NCI-H1092 treated with DMSO at 0.1 percent for 48 hours (cell line): Measurements from ENCODE around the gene RNF214.
"Not testable (repeated sequence)": the region's sequence is repeated elsewhere in the genome, so short reads cannot be mapped to it uniquely, and the experiment has no call there.

Experiments
- DNase-seq: peaks from one replicate; lab custom pipeline; 2025; lab: John Stamatoyannopoulos, UW

The RNF214 gene

GRCh38 chr11:117197516-117198456, 34.7 kb upstream of the RNF214 start:
- no peak for DNase-seq

GRCh38 chr11:117198613-117199012, 33.9 kb upstream of the RNF214 start:
- DNase-seq, result no peak

- no peak for DNase-seq
These were observed 33.2 kb upstream of the RNF214 start, which contains the start of gene TAGLN for GRCh38 chr11:117199053-117199915. TAGLN (plus strand) TSS chr11:117199370; CDS start chr11:117203014, 3,644 bp downstream.

- no peak for DNase-seq
These were observed 32.3 kb upstream of the RNF214 start for GRCh38 chr11:117199916-117200812.

- DNase-seq, result no peak
These were observed 31.4 kb upstream of the RNF214 start for GRCh38 chr11:117200813-117201657.

GRCh38 chr11:117201658-117202305, 30.7 kb upstream of the RNF214 start:
- DNase-seq, result no peak

- DNase-seq, result no peak
These were observed 29.9 kb upstream of the RNF214 start for GRCh38 chr11:117202386-117203068.

- DNase-seq, result no peak
These were observed 29.4 kb upstream of the RNF214 start for GRCh38 chr11:117203069-117203407.

- no peak for DNase-seq
These were observed 28.0 kb upstream of the RNF214 start for GRCh38 chr11:117204283-117205080.

- no peak for DNase-seq
These were observed 27.2 kb upstream of the RNF214 start for GRCh38 chr11:117205211-117205818.

- DNase-seq, result not testable (repeated sequence)
These were observed 26.4 kb upstream of the RNF214 start for GRCh38 chr11:117206111-117206510.

- DNase-seq, result not testable (repeated sequence)
These were observed 25.6 kb upstream of the RNF214 start for GRCh38 chr11:117206859-117207258.

- DNase-seq, result not testable (repeated sequence)
These were observed 25.0 kb upstream of the RNF214 start for GRCh38 chr11:117207481-117207880.

- not testable (repeated sequence) for DNase-seq
These were observed 23.8 kb upstream of the RNF214 start for GRCh38 chr11:117208710-117209109.

- DNase-seq, result not testable (repeated sequence)
These were observed 22.9 kb upstream of the RNF214 start for GRCh38 chr11:117209351-117210125.

- DNase-seq, result no peak
These were observed 21.9 kb upstream of the RNF214 start for GRCh38 chr11:117210620-117211019.

- no peak for DNase-seq
These were observed 19.6 kb upstream of the RNF214 start for GRCh38 chr11:117212697-117213355.
